Vagina (tissue), 2 donors: ENCODE results near the gene PCDHGA6.
"Not testable (repeated sequence)": the region's sequence is repeated elsewhere in the genome, so short reads cannot be mapped to it uniquely, and the experiment has no call there.

ENCODE experiments used
- CTCF ChIP-seq, 3 experiments: fragments of 450-650 bp in 2 of 3; fragments of 200-600 bp in 1 of 3; sonication (generic) in 1 of 3; IDR thresholded peaks; one replicate each; pipeline ENCODE4 v1.5.1; 2017 to 2019; ENCODE audit warnings: antibody characterized with exemption in 3 of 3, mild to moderate bottlenecking in 2 of 3, moderate library complexity in 2 of 3
- POLR2A ChIP-seq, 2 donors: fragments of 450-650 bp; IDR thresholded peaks; one replicate each; pipeline ENCODE4 v1.6.1; 2017; ENCODE audit warnings: antibody characterized with exemption in 2 of 2, mild to moderate bottlenecking in 2 of 2, moderate library complexity in 2 of 2
- POLR2AphosphoS5 ChIP-seq, 2 donors: sonication (generic); formaldehyde crosslinking; IDR thresholded peaks; one replicate each; pipeline ENCODE4 v1.9.0; 2017; ENCODE audit warnings: antibody characterized with exemption in 2 of 2, mild to moderate bottlenecking in 2 of 2, low read depth in 1 of 2; ENCODE audit not compliant: insufficient read depth in 1 of 2

GRCh38 chr5:141375444-141376155 lies 1.9 kb downstream of the PCDHGA6 start:
- TF ChIP-seq CTCF (IDR thresholded peaks at IDR 0.05); POLR2A (IDR thresholded peaks at IDR 0.05); POLR2AphosphoS5 (IDR thresholded peaks at IDR 0.05; ENCODE audit: insufficient read depth in 1 of 2, low read depth in 1 of 2): not testable (repeated sequence)
